K562 (cell line): ENCODE measurements around the gene NALCN. TPM values are rescaled to one million over a fixed set of nuclear protein-coding genes. Genes with fewer than 3 reads are reported as not detected.

ENCODE experiments used
- ATAC-seq: fragments of 200-7000 bp; cut with Tn5 transposase; 3 replicates; pipeline ENCODE4 v1.9.1; 2020; ENCODE audit warnings: moderate library complexity
- BruUV-seq: library from RNA; stranded (reverse); fragments of 400-500 nt; replicated peaks from 2 replicates; lab custom pipeline; 2021; lab: Mats Ljungman, UMichigan
- CTCF ChIA-PET: fragments of 300-600 bp; formaldehyde crosslinking; extraction: SDS; loops from one replicate; lab custom pipeline; 2021; ENCODE audit warnings: low intra/inter-chr PET ratio; lab: Yijun Ruan, JAX
- POLR2A ChIA-PET: fragments of 300-600, 350-650 bp; sonication (Branson Sonifier 250); formaldehyde crosslinking; extraction: SDS; loops from one replicate; lab custom pipeline; 2021; ENCODE audit warnings: antibody characterized with exemption, inconsistent platforms; lab: Yijun Ruan, JAX
- DNase-seq, 4 experiments: peaks; one replicate each; pipeline versions ENCODE4 v3.0.0 to v3.0.0-alpha.2; 2011 to 2018; ENCODE audit warnings: low spot score in 3 of 4, mixed read lengths in 3 of 4; ENCODE audit errors: extremely low read depth in 1 of 4
- FAIRE-seq: peaks from 2 replicates; lab custom pipeline; 2011; peaks lifted over from hg19 to GRCh38; lab: Jason Lieb, UNC
- H2AFZ ChIP-seq: 2 replicates; pipeline ENCODE4 v1.6.0; 2011; ENCODE audit warnings: low read depth, low read length, control low read depth, inconsistent platforms
- H3K27ac ChIP-seq: fragments of 200-600 bp; 3 replicates; pipeline ENCODE4 v1.8.0; 2011; ENCODE audit warnings: low read depth, mild to moderate bottlenecking, control low read depth, inconsistent platforms, low read length, moderate library complexity, mixed read lengths; ENCODE audit errors: extremely low read depth
- H3K27me3 ChIP-seq, 2 experiments: fragments of 300-600 bp in 1 of 2; 2 replicates in 1 of 2; 3 replicates in 1 of 2; pipeline versions ENCODE4 v1.6.0 to v1.8.0; 2011; ENCODE audit warnings: inconsistent platforms in 2 of 2, low read length in 2 of 2, mild to moderate bottlenecking in 1 of 2, mixed read lengths in 1 of 2, moderate library complexity in 1 of 2; ENCODE audit not compliant: control insufficient read depth in 2 of 2, insufficient read depth in 2 of 2
- H3K36me3 ChIP-seq: fragments of 300-600 bp; 3 replicates; pipeline ENCODE4 v1.8.0; 2011; ENCODE audit warnings: mild to moderate bottlenecking, low read length, inconsistent platforms; ENCODE audit not compliant: control insufficient read depth, insufficient read depth
- H3K4me1 ChIP-seq, 2 experiments: fragments of 200-600 bp in 1 of 2; replicated peaks in 1 of 2; 2 replicates in 1 of 2; 3 replicates in 1 of 2; pipeline versions ENCODE4 v1.5.1 to v1.8.0; 2011; ENCODE audit warnings: inconsistent platforms in 2 of 2, low read length in 2 of 2, mild to moderate bottlenecking in 1 of 2, mixed read lengths in 1 of 2, moderate library complexity in 1 of 2; ENCODE audit not compliant: control insufficient read depth in 2 of 2, insufficient read depth in 2 of 2
- H3K4me2 ChIP-seq: 2 replicates; pipeline ENCODE4 v1.6.1; 2011; ENCODE audit warnings: low read length, control low read depth, inconsistent platforms, mixed read lengths; ENCODE audit not compliant: insufficient read depth
- H3K4me3 ChIP-seq: fragments of 200-600 bp; sonication (generic), shearing (Covaris generic); 2 replicates; pipeline ENCODE4 v1.5.1; 2016; ENCODE audit warnings: control low read depth, inconsistent platforms
- H3K79me2 ChIP-seq: fragments of 200-600 bp; 3 replicates; pipeline ENCODE4 v1.8.0; 2011; ENCODE audit warnings: low read length, inconsistent platforms; ENCODE audit not compliant: control insufficient read depth, insufficient read depth
- H3K9ac ChIP-seq, 2 experiments: 2 replicates each; pipeline versions ENCODE4 v1.6.0 to v1.6.1; 2011; ENCODE audit warnings: low read depth in 2 of 2, low read length in 2 of 2, control low read depth in 1 of 2, inconsistent platforms in 1 of 2, mild to moderate bottlenecking in 1 of 2, mixed read lengths in 1 of 2; ENCODE audit not compliant: insufficient read depth in 1 of 2
- H3K9me1 ChIP-seq: one replicate; pipeline ENCODE4 v1.6.0; 2011; ENCODE audit warnings: inconsistent platforms, mild to moderate bottlenecking, low read length, moderate library complexity; ENCODE audit not compliant: control insufficient read depth, insufficient read depth
- H3K9me3 ChIP-seq: replicated peaks from 2 replicates; pipeline ENCODE4 v1.5.1; 2011; ENCODE audit warnings: low read depth, low read length, inconsistent platforms; ENCODE audit not compliant: control insufficient read depth, insufficient read depth
- H4K20me1 ChIP-seq: replicated peaks from 2 replicates; pipeline ENCODE4 v1.6.1; 2011; ENCODE audit warnings: low read length, inconsistent platforms, mixed read lengths; ENCODE audit not compliant: control insufficient read depth, insufficient read depth
- DMBX1 ChIP-seq: fragments of 250-450 bp; sonication (Bioruptor Pico); IDR thresholded peaks from 2 replicates; pipeline ENCODE4 v1.8.0; 2022; ENCODE audit warnings: inconsistent platforms, mild to moderate bottlenecking, moderate library complexity, borderline replicate concordance
- ETV5 ChIP-seq: sonication (generic); formaldehyde crosslinking; IDR thresholded peaks from 2 replicates; pipeline ENCODE4 v1.4.0; 2020; ENCODE audit warnings: low read depth, mild to moderate bottlenecking, missing genetic modification reagents
- MAFF ChIP-seq: IDR thresholded peaks from 2 replicates; pipeline ENCODE4 v1.6.1; 2012; ENCODE audit warnings: low read length, improper control_type of control experiment
- POLR3G ChIP-seq: IDR thresholded peaks from 2 replicates; pipeline ENCODE4 v1.6.1; 2011; ENCODE audit not compliant: insufficient read length, insufficient replicate concordance; ENCODE audit errors: extremely low read depth
- RBM22 ChIP-seq: fragments of 200-400 bp; formaldehyde crosslinking; IDR thresholded peaks from 2 replicates; pipeline ENCODE4 v1.6.1; 2018; ENCODE audit warnings: low read length, low read depth; ENCODE audit not compliant: poor library complexity, severe bottlenecking
- TAF1 ChIP-seq: IDR thresholded peaks from 2 replicates; pipeline ENCODE4 v1.6.1; 2011; ENCODE audit warnings: mild to moderate bottlenecking, low read length, moderate library complexity; ENCODE audit not compliant: insufficient read depth, control insufficient read depth, severe bottlenecking; ENCODE audit errors: extremely low read depth
- ZNF695 ChIP-seq: fragments of 450-650 bp; formaldehyde crosslinking; IDR thresholded peaks from 2 replicates; pipeline ENCODE4 v1.4.0; 2020; ENCODE audit warnings: mild to moderate bottlenecking, moderate library complexity
- ZNF696 ChIP-seq: fragments of 250-450 bp; sonication (Bioruptor Pico); conservative IDR thresholded peaks from 2 replicates; pipeline ENCODE4 v1.4.0; 2020; ENCODE audit warnings: mild to moderate bottlenecking, moderate library complexity
- WGBS: fragments of 100-300 bp; shearing (Covaris generic); methylation state at CpG from one replicate; pipeline ENCODE4 v1.1.6; 2016; ENCODE audit warnings: low coverage, mixed read lengths; ENCODE audit not compliant: insufficient coverage; ENCODE audit errors: missing lambda C conversion rate; 5-methylcytosine and 5-hydroxymethylcytosine counted together
- in situ Hi-C: fragments of 300-500 bp; cut with MboI; formaldehyde crosslinking; loops from 4 replicates; pipeline ENCODE4 v1.15.0; 2018; ENCODE audit warnings: inconsistent platforms, mixed read lengths
- intact Hi-C: fragments of 100-400 bp; cut with micrococcal nuclease; formaldehyde crosslinking; loops from 2 replicates; pipeline ENCODE4 v1.14.2; 2022
- polyA plus RNA-seq, 8 experiments: library from polyadenylated mRNA; depleted of rRNA in 4 of 8; stranded (reverse) in 5 of 8; unstranded in 3 of 8; fragments of >200 nt; fragmentation: Nextera tagmentation in 2 of 8; fragmentation: Illumina TruSeq in 1 of 8; extraction: Ambion mirVana in 2 of 8; extraction: Trizol in 1 of 8; gene quantifications; 2 replicates each; pipeline versions ENCODE4 v1.2.1 to v1.2.3, GENCODE V29; 2011 to 2014; ENCODE audit warnings: inconsistent platforms in 1 of 8, missing spikeins in 1 of 8
- total RNA-seq, 7 experiments: library from RNA; depleted of rRNA in 6 of 7; stranded (reverse); fragments of >200 nt in 6 of 7; fragmentation: Illumina TruSeq in 2 of 7; extraction: Trizol in 2 of 7; gene quantifications; 2 replicates each; pipeline versions ENCODE4 v1.2.1 to v1.2.3, GENCODE V29; 2011 to 2021; ENCODE audit warnings: low replicate concordance in 1 of 7
- TF ChIP-seq, protein P1 (sequence below), 2 experiments: fragments of 450-650 bp in 1 of 2; sonication (generic) in 1 of 2; formaldehyde crosslinking; conservative IDR thresholded peaks; 2 replicates each; pipeline versions ENCODE4 v1.4.0 to v1.8.1; 2020 to 2022; ENCODE audit warnings: mild to moderate bottlenecking in 1 of 2, missing genetic modification reagents in 1 of 2
- TF ChIP-seq, protein P2 (sequence below): fragments of 250-450 bp; sonication (Bioruptor Pico); IDR thresholded peaks from 2 replicates; pipeline ENCODE4 v1.8.0; 2021; ENCODE audit warnings: moderate library complexity, mild to moderate bottlenecking, inconsistent platforms

Gene NALCN
- total and polyA plus RNA-seq, 9 of the 15 experiments (the other 6 are each of a cell fraction or from before 2014, with no cell fraction given): not detected

DNA sequence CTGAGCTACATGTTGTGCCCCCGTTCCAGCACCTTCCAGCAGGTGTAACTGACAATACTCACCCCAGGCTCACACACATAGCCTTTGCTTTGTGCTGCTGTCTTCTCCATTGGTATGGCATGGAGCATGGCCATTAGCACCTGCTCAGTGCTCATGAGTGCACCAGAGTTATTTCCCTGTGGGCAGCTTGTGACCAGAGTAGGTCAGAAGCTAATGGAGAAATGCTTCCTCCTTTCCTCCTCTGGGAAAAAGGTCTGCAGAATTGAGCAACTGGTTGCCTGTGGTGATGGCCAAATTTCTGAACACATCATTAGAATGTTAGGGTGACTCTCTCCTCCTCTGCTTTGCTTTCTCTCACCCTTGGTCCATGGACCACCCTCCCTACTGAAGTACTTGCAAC, 397.2 kb downstream of the NALCN start:
- Histone ChIP-seq H3K9me3 (no peaks in the 10 kb centered on the region), H3K9me1 (no peaks in the 10 kb centered on the region), H3K4me2 (no peak overlapping the region), H2AFZ (no peak overlapping the region), H3K27ac (no peak overlapping the region), H3K27me3 (no peaks in the 10 kb centered on the region), H4K20me1 (no peaks in the 10 kb centered on the region), H3K9ac (no peak overlapping the region), H3K4me3 (no peak overlapping the region), H3K79me2 (no peaks in the 10 kb centered on the region), H3K36me3 (no peaks in the 10 kb centered on the region), H3K4me1 (no peaks in the 10 kb centered on the region)
- TF ChIP-seq, protein P1, sequence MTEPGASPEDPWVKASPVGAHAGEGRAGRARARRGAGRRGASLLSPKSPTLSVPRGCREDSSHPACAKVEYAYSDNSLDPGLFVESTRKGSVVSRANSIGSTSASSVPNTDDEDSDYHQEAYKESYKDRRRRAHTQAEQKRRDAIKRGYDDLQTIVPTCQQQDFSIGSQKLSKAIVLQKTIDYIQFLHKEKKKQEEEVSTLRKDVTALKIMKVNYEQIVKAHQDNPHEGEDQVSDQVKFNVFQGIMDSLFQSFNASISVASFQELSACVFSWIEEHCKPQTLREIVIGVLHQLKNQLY (CRISPR knock-in tag; conservative IDR thresholded peaks at IDR 0.05): no peak
- TF ChIP-seq ETV5: no peak
- DNase-seq (no peak), FAIRE-seq (no peak), ATAC-seq (no peak)
- intact Hi-C loops (no loop called here), in situ Hi-C loops (no loop called here)
- ChIA-PET CTCF (no interaction called here), POLR2A (no interaction called here)
- 0% methylated on average over 1 of the region's 1 CpG for WGBS
- BruUV-seq: no TSS peak

DNA sequence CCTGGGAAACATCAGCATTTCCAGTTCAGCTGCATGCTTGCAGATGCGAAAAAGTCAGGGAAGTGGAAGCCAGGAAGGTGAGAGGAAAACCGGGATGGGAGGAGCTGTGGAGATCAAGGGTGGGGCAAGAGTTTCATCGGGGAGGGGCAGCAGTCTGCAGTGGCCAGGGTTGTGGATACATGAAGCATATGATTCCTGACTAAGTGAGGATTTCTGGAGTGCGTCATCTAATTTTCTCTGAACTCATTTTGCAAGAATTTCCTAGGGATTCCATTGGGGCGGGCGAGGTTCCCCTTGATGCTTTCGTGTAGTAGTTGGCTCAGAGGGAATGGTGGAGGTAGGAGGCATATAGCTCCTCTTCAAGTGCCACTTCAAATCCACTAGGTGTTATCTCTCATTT, 397.6 kb downstream of the NALCN start:
- Histone ChIP-seq H3K4me2 (no peak overlapping the region), H3K36me3 (no peaks in the 10 kb centered on the region), H3K27ac (no peak overlapping the region), H3K79me2 (no peaks in the 10 kb centered on the region), H2AFZ (no peak overlapping the region), H3K27me3 (no peaks in the 10 kb centered on the region), H3K9ac (no peak overlapping the region), H4K20me1 (no peaks in the 10 kb centered on the region), H3K9me3 (no peaks in the 10 kb centered on the region), H3K4me3 (no peak overlapping the region), H3K4me1 (no peaks in the 10 kb centered on the region), H3K9me1 (no peaks in the 10 kb centered on the region)
- ChIA-PET POLR2A (no interaction called here), CTCF (no interaction called here)
- BruUV-seq: no TSS peak
- TF ChIP-seq TAF1 (no peak), DMBX1 (no peak), ZNF695 (CRISPR knock-in tag) (no peak), RBM22 (no peak), ZNF696 (CRISPR knock-in tag) (no peak), MAFF (no peak), POLR3G (no peak)
- TF ChIP-seq, protein P2, sequence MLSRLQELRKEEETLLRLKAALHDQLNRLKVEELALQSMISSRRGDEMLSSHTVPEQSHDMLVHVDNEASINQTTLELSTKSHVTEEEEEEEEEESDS (CRISPR knock-in tag): no peak
- intact Hi-C loops (no loop called here), in situ Hi-C loops (no loop called here)
- WGBS: 0% methylated on average over 5 of the region's 7 CpGs
- FAIRE-seq: no peak
- no peak for ATAC-seq
- DNase-seq: no peak
